ENCODE data around the gene RHBDD2. TPM values are rescaled to one million over a fixed set of nuclear protein-coding genes. Genes with fewer than 3 reads are reported as not detected.
"Not testable (repeated sequence)": the region's sequence is repeated elsewhere in the genome, so short reads cannot be mapped to it uniquely, and the experiment has no call there.

RHBDD2 gene
- total and polyA plus RNA-seq, 2 donors (not counting 3 experiments of a cell fraction or from before 2014, with no cell fraction given) = 36.7 to 99.2 TPM

- H3K9ac ChIP-seq (replicated peaks; ENCODE audit: extremely low read depth, insufficient read depth, low read length) = no peak overlapping the region
- TF ChIP-seq POLR2A (IDR thresholded peaks at IDR 0.05; ENCODE audit: low read depth, low read length) (no peak), MYC (IDR thresholded peaks at IDR 0.05; ENCODE audit: low read depth, low read length) (no peak), GATA2 (IDR thresholded peaks at IDR 0.05; ENCODE audit: insufficient read depth, insufficient read length, low read depth, low read length) (no peak), EZH2 (IDR thresholded peaks at IDR 0.05; ENCODE audit: borderline replicate concordance, low read depth, low read length, severe bottlenecking) (no peak), FOS (IDR thresholded peaks at IDR 0.05; ENCODE audit: borderline replicate concordance, insufficient read depth, low read length) (no peak), CTCF (IDR thresholded peaks at IDR 0.05; ENCODE audit: extremely low read depth in 1 of 2, insufficient read depth in 1 of 2, low read depth in 1 of 2, low read length in 2 of 2) (no peak), JUN (IDR thresholded peaks at IDR 0.05; ENCODE audit: borderline replicate concordance, insufficient read depth, insufficient read length, low read depth) (no peak), POLR2AphosphoS5 (IDR thresholded peaks at IDR 0.05; ENCODE audit: insufficient read depth, low read depth, low read length) (no peak), MAX (IDR thresholded peaks at IDR 0.05; ENCODE audit: insufficient read depth, insufficient read length) (no peak)
- no peaks in the 10 kb centered on the region for H3K9me3 ChIP-seq (replicated peaks; ENCODE audit: control insufficient read depth, insufficient read depth, low read length)
- no TSS peak for BruUV-seq (replicated peaks)
- H3K27me3 ChIP-seq (ENCODE audit: control insufficient read depth in 2 of 2, insufficient read depth in 2 of 2, low read length in 2 of 2) = no peaks in the 10 kb centered on the region
- CTCF ChIA-PET = no interaction called here
- H3K27ac ChIP-seq (ENCODE audit: insufficient read depth, low read depth, low read length) = no peak overlapping the region
- intact Hi-C loops (cut with micrococcal nuclease) = no loop called here
- H3K4me3 ChIP-seq (replicated peaks in 1 of 3; ENCODE audit: insufficient read depth in 1 of 3, low read depth in 1 of 3, low read length in 3 of 3) = no peak overlapping the region
- H4K20me1 ChIP-seq (replicated peaks; ENCODE audit: control insufficient read depth, extremely low read depth, insufficient read depth, low read length) = no peaks in the 10 kb centered on the region
- H3K4me2 ChIP-seq (ENCODE audit: insufficient read depth, low read length) = no peak overlapping the region
- no peaks in the 10 kb centered on the region for H3K36me3 ChIP-seq (ENCODE audit: control insufficient read depth in 2 of 2, extremely low read depth in 1 of 2, insufficient read depth in 2 of 2, low read length in 2 of 2)
- no peaks in the 10 kb centered on the region for H3K79me2 ChIP-seq (ENCODE audit: control insufficient read depth, insufficient read depth, low read length)
- FAIRE-seq = no peak
- no peak overlapping the region for H2AFZ ChIP-seq (ENCODE audit: low read depth, low read length)
- H3K9me1 ChIP-seq (replicated peaks; ENCODE audit: control insufficient read depth, extremely low read depth, insufficient read depth, low read length) = no peaks in the 10 kb centered on the region
- DNase-seq (ENCODE audit: low read depth, low spot score) = no peak
- dilution Hi-C loops (cut with MboI; ENCODE audit: extremely low pct_ligation_motif_present, low sequenced_read_pairs) = no loop called here
- H3K4me1 ChIP-seq (ENCODE audit: control insufficient read depth, extremely low read depth, insufficient read depth, low read length) = no peaks in the 10 kb centered on the region
- POLR2A ChIA-PET = no interaction called here
Measured at GRCh38 chr7:75830978-75831377, 47.9 kb upstream of the RHBDD2 start.

GRCh38 chr7:75833662-75834061 lies 45.2 kb upstream of the RHBDD2 start:
- H4K20me1 ChIP-seq (replicated peaks; ENCODE audit: control insufficient read depth, extremely low read depth, insufficient read depth, low read length); dilution Hi-C loops (cut with MboI; ENCODE audit: extremely low pct_ligation_motif_present, low sequenced_read_pairs); intact Hi-C loops (cut with micrococcal nuclease); DNase-seq (ENCODE audit: low read depth, low spot score); H3K4me1 ChIP-seq (ENCODE audit: control insufficient read depth, extremely low read depth, insufficient read depth, low read length); H3K9ac ChIP-seq (replicated peaks; ENCODE audit: extremely low read depth, insufficient read depth, low read length); H3K27me3 ChIP-seq (ENCODE audit: control insufficient read depth in 2 of 2, insufficient read depth in 2 of 2, low read length in 2 of 2); FAIRE-seq; H3K36me3 ChIP-seq (ENCODE audit: control insufficient read depth in 2 of 2, extremely low read depth in 1 of 2, insufficient read depth in 2 of 2, low read length in 2 of 2); H3K4me2 ChIP-seq (ENCODE audit: insufficient read depth, low read length); BruUV-seq (replicated peaks); H3K79me2 ChIP-seq (ENCODE audit: control insufficient read depth, insufficient read depth, low read length); H3K9me3 ChIP-seq (replicated peaks; ENCODE audit: control insufficient read depth, insufficient read depth, low read length); H3K27ac ChIP-seq (ENCODE audit: insufficient read depth, low read depth, low read length); POLR2A ChIA-PET; H2AFZ ChIP-seq (ENCODE audit: low read depth, low read length); H3K4me3 ChIP-seq (replicated peaks in 1 of 3; ENCODE audit: insufficient read depth in 1 of 3, low read depth in 1 of 3, low read length in 3 of 3); CTCF ChIA-PET; H3K9me1 ChIP-seq (replicated peaks; ENCODE audit: control insufficient read depth, extremely low read depth, insufficient read depth, low read length): not testable (repeated sequence)
